ENCODE measurements around the gene CACNA1F.

Gene CACNA1F

DNA sequence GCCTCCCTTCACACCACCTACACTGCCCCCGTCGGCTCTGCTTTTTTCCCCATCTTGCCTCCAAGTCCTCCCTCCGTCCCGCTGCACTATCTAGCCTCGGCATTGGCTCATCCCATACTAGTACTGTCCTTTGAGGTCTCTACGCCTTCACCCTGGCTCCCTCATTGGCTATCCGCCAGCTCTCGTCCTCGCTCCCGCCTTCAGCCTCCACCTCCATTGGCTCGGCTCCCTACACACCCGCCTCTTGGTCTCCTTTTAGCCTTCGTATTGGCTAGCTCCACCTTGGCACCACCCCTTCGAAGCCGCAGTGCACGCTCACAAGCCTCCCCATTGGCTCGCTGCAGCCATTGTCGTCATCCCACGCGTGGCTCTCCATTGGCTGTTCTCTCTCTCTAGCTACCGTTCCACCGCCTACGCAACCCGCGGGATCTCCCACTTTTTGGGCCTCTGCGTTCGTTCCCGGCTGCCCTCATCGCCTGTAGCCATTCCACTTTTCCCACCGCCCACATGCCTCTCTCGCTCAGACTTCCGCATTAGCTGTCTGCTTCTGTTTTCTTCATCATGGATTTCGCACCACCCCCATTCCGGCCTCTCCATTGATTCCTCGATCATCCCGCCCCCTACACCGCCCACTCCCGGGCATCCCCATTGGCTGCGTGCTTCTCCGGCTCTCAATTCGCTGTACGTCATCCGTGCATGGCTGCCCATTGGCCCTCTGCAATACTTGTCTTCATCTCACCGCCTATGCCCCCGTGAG, 36.0 kb upstream of the CACNA1F start:
- peak overlapping the region; percentile 91 for H3K9ac ChIP-seq (ENCODE audit: low read depth, low read length)
- H3K4me3 ChIP-seq (ENCODE audit: low read length), result peak overlapping the region; percentile 78
- no peaks in the 10 kb centered on the region for H3K9me3 ChIP-seq (replicated peaks; ENCODE audit: low read length)
- no peaks in the 10 kb centered on the region for H3K36me3 ChIP-seq (ENCODE audit: insufficient read depth, low read length)
- H3K4me1 ChIP-seq (ENCODE audit: control insufficient read depth, insufficient read depth, low read length), result peaks cover 20% of the 10 kb centered on the region
- no peaks in the 10 kb centered on the region for H3K27me3 ChIP-seq (ENCODE audit: control insufficient read depth, insufficient read depth, low read length)
- peak overlapping the region; percentile 76 for H3K4me2 ChIP-seq (ENCODE audit: low read length)

DNA sequence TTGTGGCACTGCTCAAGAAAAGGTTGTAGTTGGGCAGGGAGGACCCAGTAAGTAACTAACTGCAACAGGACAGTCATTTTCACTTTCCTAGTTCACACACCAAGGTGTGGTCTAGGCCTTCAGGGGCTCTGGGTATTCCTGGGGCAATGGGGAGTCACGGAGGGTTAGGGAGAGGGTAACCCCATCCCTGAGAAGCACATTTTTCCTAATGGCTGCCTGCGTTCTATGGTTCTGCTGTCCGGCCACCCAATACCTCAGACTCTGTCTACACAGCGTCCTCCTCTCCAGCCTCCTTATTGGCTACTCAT, 35.5 kb upstream of the CACNA1F start:
- peak overlapping the region; percentile 75 for H3K4me2 ChIP-seq (ENCODE audit: low read length)
- no peaks in the 10 kb centered on the region for H3K36me3 ChIP-seq (ENCODE audit: insufficient read depth, low read length)
- peak overlapping the region; percentile 68 for H3K4me3 ChIP-seq (ENCODE audit: low read length)
- H3K9me3 ChIP-seq (replicated peaks; ENCODE audit: low read length), result no peaks in the 10 kb centered on the region
- H3K9ac ChIP-seq (ENCODE audit: low read depth, low read length), result peak overlapping the region; percentile 91
- peaks cover 20% of the 10 kb centered on the region for H3K4me1 ChIP-seq (ENCODE audit: control insufficient read depth, insufficient read depth, low read length)
- no peaks in the 10 kb centered on the region for H3K27me3 ChIP-seq (ENCODE audit: control insufficient read depth, insufficient read depth, low read length)

DNA sequence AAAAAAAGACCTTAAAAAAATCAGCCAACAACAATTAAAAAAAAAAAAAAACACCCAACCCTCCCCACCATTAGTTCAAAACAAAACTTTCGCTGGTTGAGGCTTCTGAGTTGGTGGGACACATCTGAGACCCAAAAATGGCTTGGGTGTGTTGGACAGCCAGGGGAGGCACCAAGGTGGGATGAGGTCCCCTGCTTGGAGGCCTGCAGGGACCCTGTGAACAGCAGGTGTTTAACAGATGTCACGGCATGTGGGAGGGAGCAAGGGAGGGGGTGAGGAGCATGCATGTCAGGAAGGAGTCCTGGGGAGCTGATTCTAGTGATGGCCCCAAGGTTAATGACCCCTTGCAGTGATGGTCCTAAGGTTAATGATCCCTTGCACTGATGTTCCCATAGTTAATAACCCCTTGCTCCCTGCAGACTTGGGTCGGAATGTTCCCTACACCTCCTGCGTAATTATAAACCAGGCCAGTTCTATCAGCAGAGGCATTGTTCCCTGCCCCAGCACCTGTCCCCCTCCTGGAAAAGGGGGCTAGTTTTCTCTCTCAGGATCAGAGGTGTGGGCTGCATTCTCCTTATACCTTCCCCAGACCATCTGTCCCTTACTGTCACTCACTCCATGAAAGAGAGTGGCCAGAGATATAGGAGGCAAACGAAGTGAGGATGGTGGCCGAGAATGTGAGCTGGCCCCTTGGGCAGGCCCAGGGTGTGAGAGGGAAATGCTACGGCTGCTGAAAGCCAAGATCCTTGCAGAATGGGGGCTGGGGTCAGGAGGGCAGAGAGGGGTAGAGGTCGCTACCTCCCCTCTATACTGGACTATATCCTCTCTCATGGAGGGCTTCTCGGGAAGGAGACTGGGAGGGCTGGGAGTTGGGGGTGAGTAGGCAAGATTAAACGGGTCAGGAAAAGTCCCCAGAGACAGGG, 33.6 kb upstream of the CACNA1F start:
- H3K9ac ChIP-seq (ENCODE audit: low read depth, low read length), result no peak overlapping the region
- H3K36me3 ChIP-seq (ENCODE audit: insufficient read depth, low read length), result no peaks in the 10 kb centered on the region
- no peak overlapping the region for H3K4me2 ChIP-seq (ENCODE audit: low read length)
- H3K4me3 ChIP-seq (ENCODE audit: low read length), result no peak overlapping the region
- H3K9me3 ChIP-seq (replicated peaks; ENCODE audit: low read length), result no peaks in the 10 kb centered on the region
- H3K4me1 ChIP-seq (ENCODE audit: control insufficient read depth, insufficient read depth, low read length), result peaks cover 14% of the 10 kb centered on the region
- H3K27me3 ChIP-seq (ENCODE audit: control insufficient read depth, insufficient read depth, low read length), result no peaks in the 10 kb centered on the region

DNA sequence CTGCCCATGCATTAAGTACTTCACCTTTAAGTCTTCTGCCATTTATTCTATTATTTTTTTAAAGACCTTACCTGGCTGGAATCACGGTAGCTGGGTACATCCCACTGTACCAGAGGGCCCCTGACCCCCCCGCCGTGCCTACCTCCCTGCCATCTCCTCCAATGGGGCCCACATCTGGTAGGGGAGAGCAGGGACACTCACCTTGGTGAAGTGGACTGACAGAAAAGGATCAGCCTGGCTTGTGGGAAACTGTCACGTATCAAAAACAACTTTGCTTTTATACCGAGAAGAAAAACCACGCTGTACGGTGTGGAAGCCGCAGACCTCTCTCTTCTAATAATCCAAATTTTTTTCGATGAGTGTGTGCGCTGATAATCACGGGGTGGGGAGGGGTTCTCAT, 31.3 kb upstream of the CACNA1F start, which contains the start of gene FOXP3:
FOXP3 (minus strand) TSS at position 251 of the 400 bp plus-strand sequence. CDS start 6,205 bp downstream, outside the sequence.
- Histone ChIP-seq H3K4me2 (ENCODE audit: low read length) (no peak within 1 kb of the TSS), H3K4me1 (ENCODE audit: control insufficient read depth, insufficient read depth, low read length) (peaks cover 5% of the 10 kb centered on the region), H3K27me3 (ENCODE audit: control insufficient read depth, insufficient read depth, low read length) (no peaks in the 10 kb centered on the region), H3K9ac (ENCODE audit: low read depth, low read length) (no peak within 1 kb of the TSS), H3K9me3 (replicated peaks; ENCODE audit: low read length) (no peaks in the 10 kb centered on the region), H3K4me3 (ENCODE audit: low read length) (no peak within 1 kb of the TSS), H3K36me3 (ENCODE audit: insufficient read depth, low read length) (no peaks in the 10 kb centered on the region)

DNA sequence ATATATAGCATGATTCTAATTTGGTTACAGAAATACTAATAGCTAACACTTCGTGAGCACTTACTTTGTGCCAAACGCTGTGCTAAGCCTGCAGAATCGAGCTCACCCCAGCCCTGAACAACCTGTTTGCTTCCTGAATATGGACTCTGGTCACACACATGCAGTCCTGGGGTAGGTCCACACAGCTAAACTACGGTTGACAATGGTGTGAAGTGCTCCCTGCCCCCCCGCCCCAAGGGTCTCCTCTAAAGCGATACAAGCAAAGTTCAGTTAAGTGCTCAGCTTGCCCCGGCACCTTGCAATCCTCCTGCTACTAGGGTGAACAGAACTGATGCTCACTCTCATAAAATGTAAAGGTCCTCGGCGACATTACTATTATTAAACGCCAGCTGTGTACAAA, 30.5 kb upstream of the CACNA1F start:
- no peaks in the 10 kb centered on the region for H3K9me3 ChIP-seq (replicated peaks; ENCODE audit: low read length)
- H3K9ac ChIP-seq (ENCODE audit: low read depth, low read length), result no peak overlapping the region
- H3K4me2 ChIP-seq (ENCODE audit: low read length), result no peak overlapping the region
- no peaks in the 10 kb centered on the region for H3K36me3 ChIP-seq (ENCODE audit: insufficient read depth, low read length)
- H3K27me3 ChIP-seq (ENCODE audit: control insufficient read depth, insufficient read depth, low read length), result no peaks in the 10 kb centered on the region
- H3K4me3 ChIP-seq (ENCODE audit: low read length), result no peak overlapping the region
- H3K4me1 ChIP-seq (ENCODE audit: control insufficient read depth, insufficient read depth, low read length), result peaks cover 5% of the 10 kb centered on the region

DNA sequence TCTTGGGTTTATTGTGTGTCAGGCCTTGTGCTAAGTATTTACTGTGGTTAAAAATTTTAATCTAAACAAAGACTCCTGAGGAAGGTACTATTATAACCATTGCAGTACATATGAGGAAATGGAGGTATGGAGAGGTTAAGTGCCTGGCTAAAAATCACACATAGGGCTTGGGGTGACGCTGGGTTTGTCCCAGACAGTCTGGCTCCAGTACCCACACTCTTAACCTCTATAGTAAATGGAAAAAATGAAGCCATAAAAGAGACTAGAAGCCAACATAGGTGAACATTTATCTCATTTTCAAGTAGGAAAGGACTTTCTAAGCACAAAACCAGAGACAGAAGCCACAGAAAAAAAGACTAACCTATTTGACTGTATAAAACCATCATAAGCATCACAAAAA, 29.5 kb upstream of the CACNA1F start:
- Histone ChIP-seq H3K9ac (ENCODE audit: low read depth, low read length) (no peak overlapping the region), H3K36me3 (ENCODE audit: insufficient read depth, low read length) (no peaks in the 10 kb centered on the region), H3K4me2 (ENCODE audit: low read length) (no peak overlapping the region), H3K4me1 (ENCODE audit: control insufficient read depth, insufficient read depth, low read length) (no peaks in the 10 kb centered on the region), H3K4me3 (ENCODE audit: low read length) (no peak overlapping the region), H3K9me3 (replicated peaks; ENCODE audit: low read length) (no peaks in the 10 kb centered on the region), H3K27me3 (ENCODE audit: control insufficient read depth, insufficient read depth, low read length) (no peaks in the 10 kb centered on the region)

DNA sequence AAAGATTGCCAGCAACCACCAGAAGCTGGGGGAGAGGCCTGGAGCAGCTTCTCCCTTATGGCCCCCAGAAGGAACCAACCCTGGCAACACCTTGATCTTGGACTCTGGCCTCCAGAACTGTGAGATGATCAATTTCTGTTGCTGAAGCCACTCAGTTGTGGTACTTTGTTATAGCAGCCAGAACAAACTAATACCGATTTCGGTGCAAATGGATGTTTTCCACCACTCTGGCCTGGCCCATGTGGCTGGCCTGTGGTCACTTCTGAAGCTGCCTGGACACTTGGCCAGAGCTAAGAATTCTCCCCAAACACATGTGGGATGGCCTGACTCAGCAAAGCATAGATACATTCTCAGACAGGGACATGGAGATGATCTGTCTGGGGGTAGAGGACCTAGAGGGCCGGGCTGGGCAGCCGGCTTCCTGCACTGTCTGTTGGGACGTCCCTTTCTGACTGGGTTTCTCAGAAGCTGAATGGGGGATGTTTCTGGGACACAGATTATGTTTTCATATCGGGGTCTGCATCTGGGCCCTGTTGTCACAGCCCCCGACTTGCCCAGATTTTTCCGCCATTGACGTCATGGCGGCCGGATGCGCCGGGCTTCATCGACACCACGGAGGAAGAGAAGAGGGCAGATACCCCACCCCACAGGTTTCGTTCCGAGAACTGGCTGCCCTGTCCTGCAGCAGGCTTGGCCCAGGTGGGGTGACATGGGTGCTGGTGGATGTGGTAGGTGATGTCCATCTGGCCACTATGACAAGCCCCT, 27.3 kb upstream of the CACNA1F start:
- H3K9ac ChIP-seq (ENCODE audit: low read depth, low read length), result no peak overlapping the region
- H3K4me2 ChIP-seq (ENCODE audit: low read length), result no peak overlapping the region
- no peaks in the 10 kb centered on the region for H3K4me1 ChIP-seq (ENCODE audit: control insufficient read depth, insufficient read depth, low read length)
- H3K27me3 ChIP-seq (ENCODE audit: control insufficient read depth, insufficient read depth, low read length), result no peaks in the 10 kb centered on the region
- H3K36me3 ChIP-seq (ENCODE audit: insufficient read depth, low read length), result no peaks in the 10 kb centered on the region
- no peak overlapping the region for H3K4me3 ChIP-seq (ENCODE audit: low read length)
- H3K9me3 ChIP-seq (replicated peaks; ENCODE audit: low read length), result no peaks in the 10 kb centered on the region

DNA sequence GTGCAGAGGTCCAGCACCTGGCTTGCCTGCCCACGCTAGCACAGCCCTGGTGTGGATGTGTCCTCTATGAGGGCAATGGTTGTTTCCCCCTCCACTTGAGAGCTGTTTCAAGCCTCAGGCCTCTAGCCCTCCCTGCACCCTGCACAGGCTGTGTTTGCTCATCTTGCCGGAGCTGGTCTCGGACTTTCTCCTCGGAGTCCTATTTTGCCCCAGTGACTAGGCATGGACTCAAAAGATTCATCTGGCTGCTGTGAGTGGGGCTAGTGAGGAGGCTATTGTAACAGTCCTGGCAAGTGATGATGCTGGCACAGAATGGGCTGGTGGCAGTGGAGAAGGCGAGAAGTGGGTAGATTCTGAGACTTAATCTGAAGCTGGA, 25.6 kb upstream of the CACNA1F start:
- Histone ChIP-seq H3K27me3 (ENCODE audit: control insufficient read depth, insufficient read depth, low read length) (no peaks in the 10 kb centered on the region), H3K4me3 (ENCODE audit: low read length) (no peak overlapping the region), H3K36me3 (ENCODE audit: insufficient read depth, low read length) (no peaks in the 10 kb centered on the region), H3K9ac (ENCODE audit: low read depth, low read length) (no peak overlapping the region), H3K4me2 (ENCODE audit: low read length) (no peak overlapping the region), H3K4me1 (ENCODE audit: control insufficient read depth, insufficient read depth, low read length) (no peaks in the 10 kb centered on the region), H3K9me3 (replicated peaks; ENCODE audit: low read length) (no peaks in the 10 kb centered on the region)

DNA sequence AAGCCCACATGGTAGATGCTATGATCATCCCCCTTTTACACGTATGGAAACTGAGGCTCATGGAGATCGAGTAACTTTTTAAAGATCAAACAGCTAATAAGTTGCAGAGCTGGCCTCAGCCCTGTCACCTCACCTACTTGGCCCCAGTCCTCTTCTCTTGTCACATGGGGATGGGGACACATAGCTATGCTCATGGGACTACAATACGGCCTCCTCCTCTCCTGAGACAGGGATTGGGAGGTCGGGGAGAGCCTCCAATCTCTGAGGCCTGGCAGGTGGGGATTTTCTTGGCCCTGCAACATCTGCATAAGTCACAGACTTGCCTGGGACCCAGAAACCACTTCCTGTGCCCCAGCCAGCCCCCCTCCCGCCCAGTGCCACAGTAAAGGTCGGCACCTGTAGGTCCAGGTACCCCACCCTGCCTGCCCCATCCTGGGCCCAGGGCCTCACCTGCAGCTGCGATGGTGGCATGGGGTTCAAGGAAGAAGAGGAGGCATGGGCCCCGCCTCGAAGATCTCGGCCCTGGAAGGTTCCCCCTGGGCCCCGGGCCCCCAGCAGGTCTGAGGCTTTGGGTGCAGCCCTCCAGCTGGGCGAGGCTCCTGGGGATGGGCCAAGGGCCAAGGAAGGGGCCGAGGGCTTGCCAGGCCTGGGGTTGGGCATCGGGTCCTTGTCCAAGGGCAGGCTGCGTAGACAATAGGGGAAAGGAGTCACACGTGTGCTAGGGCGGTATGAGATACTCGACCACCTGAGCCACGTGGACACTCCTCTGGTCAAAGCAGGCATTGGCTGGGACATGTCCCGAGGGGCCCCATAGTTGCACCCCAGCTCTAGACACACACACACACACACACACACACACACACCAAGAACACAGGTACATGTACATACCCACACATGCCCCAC, 25.0 kb upstream of the CACNA1F start:
- no peaks in the 10 kb centered on the region for H3K36me3 ChIP-seq (ENCODE audit: insufficient read depth, low read length)
- H3K9me3 ChIP-seq (replicated peaks; ENCODE audit: low read length), result no peaks in the 10 kb centered on the region
- H3K4me3 ChIP-seq (ENCODE audit: low read length), result no peak overlapping the region
- no peaks in the 10 kb centered on the region for H3K27me3 ChIP-seq (ENCODE audit: control insufficient read depth, insufficient read depth, low read length)
- H3K4me1 ChIP-seq (ENCODE audit: control insufficient read depth, insufficient read depth, low read length), result no peaks in the 10 kb centered on the region
- no peak overlapping the region for H3K9ac ChIP-seq (ENCODE audit: low read depth, low read length)
- no peak overlapping the region for H3K4me2 ChIP-seq (ENCODE audit: low read length)

DNA sequence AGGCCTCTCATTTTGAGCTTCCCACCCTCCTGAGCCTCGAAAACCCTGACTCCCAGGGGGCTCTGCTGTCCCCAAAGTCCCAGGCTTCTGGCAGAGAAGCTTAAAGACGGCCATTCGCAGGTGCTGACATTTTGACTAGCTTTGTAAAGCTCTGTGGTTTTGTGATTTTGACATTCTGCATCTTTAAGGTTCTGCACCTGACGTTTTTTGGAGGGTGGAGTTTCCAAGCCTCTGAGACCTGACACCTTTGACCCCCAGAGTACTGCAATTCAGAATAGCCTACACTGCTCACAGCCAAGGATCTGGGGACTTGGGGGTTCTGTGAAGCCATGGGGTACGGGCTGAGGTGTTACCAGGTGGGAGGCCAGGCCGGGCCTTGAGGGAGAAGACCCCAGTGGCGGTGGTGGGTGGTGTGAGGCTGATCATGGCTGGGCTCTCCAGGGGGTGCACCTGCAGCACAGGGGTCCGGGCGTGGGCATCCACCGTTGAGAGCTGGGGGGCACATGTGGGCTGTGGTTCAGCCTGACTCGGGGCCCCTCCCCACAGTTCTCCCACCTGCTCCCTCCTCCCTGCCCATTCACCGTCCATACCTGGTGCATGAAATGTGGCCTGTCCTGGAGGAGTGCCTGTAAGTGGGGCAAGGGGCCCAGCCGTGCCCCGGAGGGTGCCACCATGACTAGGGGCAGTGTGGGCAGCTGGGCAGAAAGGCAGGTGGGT, 24.1 kb upstream of the CACNA1F start:
- H3K9ac ChIP-seq (ENCODE audit: low read depth, low read length), result no peak overlapping the region
- no peak overlapping the region for H3K4me2 ChIP-seq (ENCODE audit: low read length)
- H3K4me3 ChIP-seq (ENCODE audit: low read length), result no peak overlapping the region
- no peaks in the 10 kb centered on the region for H3K4me1 ChIP-seq (ENCODE audit: control insufficient read depth, insufficient read depth, low read length)
- H3K27me3 ChIP-seq (ENCODE audit: control insufficient read depth, insufficient read depth, low read length), result no peaks in the 10 kb centered on the region
- H3K36me3 ChIP-seq (ENCODE audit: insufficient read depth, low read length), result no peaks in the 10 kb centered on the region
- no peaks in the 10 kb centered on the region for H3K9me3 ChIP-seq (replicated peaks; ENCODE audit: low read length)

Data from skeletal muscle satellite cell (primary cell).